ENCODE data around the gene TDRD15.
"Not testable (repeated sequence)": the region's sequence is repeated elsewhere in the genome, so short reads cannot be mapped to it uniquely, and the experiment has no call there.

Gene TDRD15

DNA sequence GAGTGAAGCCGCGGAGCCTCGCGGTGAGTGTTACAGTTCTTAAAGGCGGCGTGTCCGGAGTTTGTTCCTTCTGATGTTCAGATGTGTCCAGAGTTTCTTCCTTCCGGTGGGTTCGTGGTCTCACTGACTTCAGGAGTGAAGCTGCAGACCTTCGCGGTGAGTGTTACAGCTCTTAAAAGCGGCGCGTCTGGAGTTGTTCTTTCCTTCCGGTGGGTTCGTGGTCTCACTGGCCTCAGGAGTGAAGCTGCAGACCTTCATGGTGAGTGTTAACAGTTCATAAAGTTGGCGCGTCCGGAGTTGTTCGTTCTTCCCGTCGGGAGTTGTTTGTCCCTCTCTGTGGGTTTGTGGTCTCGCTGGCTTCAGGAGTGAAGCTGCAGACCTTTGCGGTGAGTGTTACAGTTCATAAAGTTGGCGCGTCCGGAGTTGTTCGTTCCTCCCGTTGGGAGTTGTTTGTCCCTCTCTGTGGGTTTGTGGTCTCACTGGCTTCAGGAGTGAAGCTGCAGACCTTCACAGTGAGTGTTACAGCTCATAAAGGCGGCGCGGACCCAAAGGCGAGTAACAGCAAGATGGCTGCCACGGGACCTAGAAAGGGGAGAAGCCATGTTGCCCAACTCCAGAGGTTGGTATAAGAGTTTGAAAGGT is 22.1 kb upstream of the TDRD15 start:
- POLR2A ChIA-PET; H3K36me3 ChIP-seq (ENCODE audit: control insufficient read depth in 2 of 2, insufficient read depth in 1 of 2, low read length in 2 of 2); H3K27ac ChIP-seq (ENCODE audit: extremely low read depth, low read depth, low read length); H3K4me1 ChIP-seq (ENCODE audit: control insufficient read depth, insufficient read depth, low read length); H3K4me3 ChIP-seq (ENCODE audit: low read depth, low read length); H3K9me3 ChIP-seq (ENCODE audit: control insufficient read depth, insufficient read depth, low read depth, low read length): not testable (repeated sequence)
- CTCF ChIA-PET: interaction anchor here (0.7 kb wide), 1 partner anchor 59 kb away, joined by 3 read pairs; no protein-coding TSS in a partner anchor

DNA sequence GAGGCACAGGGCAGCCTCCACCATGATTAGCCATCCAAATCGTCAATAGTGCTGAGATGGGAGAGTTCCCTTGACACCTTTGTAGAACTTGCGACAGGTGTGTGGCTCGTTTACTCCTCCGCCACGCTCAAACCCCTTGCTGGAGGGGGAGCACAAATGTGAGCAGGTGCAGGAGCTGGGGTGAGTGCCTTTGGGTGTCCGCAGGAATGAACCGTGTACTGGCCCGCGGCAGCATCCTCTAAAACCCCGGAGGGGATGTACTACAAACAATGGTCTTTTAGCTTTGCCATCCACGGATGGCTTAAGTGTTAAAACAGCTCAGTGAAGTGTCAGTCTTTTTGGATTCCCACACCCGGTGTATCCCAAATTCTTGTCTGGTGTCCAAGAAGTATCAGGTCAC is 21.4 kb upstream of the TDRD15 start:
- Histone ChIP-seq H3K4me1 (ENCODE audit: control insufficient read depth, insufficient read depth, low read length) (no peaks in the 10 kb centered on the region), H3K9me3 (ENCODE audit: control insufficient read depth, insufficient read depth, low read depth, low read length) (no peaks in the 10 kb centered on the region), H3K36me3 (ENCODE audit: control insufficient read depth in 2 of 2, insufficient read depth in 1 of 2, low read length in 2 of 2) (no peaks in the 10 kb centered on the region), H3K4me3 (ENCODE audit: low read depth, low read length) (no peak overlapping the region), H3K27ac (ENCODE audit: extremely low read depth, low read depth, low read length) (no peak overlapping the region)
- CTCF ChIA-PET: no interaction called here
- POLR2A ChIA-PET: no interaction called here
- TF ChIP-seq PRDM6 (tag by site-specific recombination; IDR thresholded peaks at IDR 0.05) (no peak), ZBTB17 (tag by site-specific recombination; IDR thresholded peaks at IDR 0.05) (no peak), ZNF660 (tag by site-specific recombination; IDR thresholded peaks at IDR 0.05) (no peak), ZNF423 (tag by site-specific recombination; IDR thresholded peaks at IDR 0.05) (no peak), ZNF148 (tag by site-specific recombination; IDR thresholded peaks at IDR 0.05; ENCODE audit: borderline replicate concordance) (no peak)

DNA sequence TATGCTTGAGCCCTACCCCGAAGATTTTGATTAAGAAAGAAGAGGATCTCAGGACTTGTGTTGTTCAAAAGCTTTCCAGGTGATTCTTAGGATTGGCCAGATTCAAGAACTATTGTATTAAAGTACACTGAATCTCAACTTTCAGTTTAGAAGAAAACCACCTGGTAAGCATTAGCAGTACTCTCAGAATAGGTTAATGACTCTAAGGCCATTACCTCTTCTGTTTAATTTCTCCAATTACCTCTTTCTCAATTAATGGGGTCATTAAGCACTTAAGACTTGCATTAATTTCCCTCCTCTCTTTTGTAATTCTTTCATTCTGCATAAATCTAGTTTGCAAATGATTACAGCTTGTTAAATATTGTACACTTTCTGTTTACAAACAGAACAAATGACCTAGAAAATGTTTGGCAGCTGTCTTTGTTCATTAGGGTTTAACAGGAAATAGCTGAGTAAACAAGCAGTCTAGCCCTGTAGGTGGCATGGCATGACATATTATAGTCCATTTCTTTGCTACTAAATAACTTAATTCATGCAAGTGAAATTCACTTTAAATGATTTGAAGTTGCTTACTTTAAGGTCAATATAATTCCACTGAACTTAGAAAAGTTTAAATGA is 20.4 kb upstream of the TDRD15 start:
- TF ChIP-seq ZNF571 (tag by site-specific recombination; IDR thresholded peaks at IDR 0.05) (no peak), ZNF114 (tag by site-specific recombination; IDR thresholded peaks at IDR 0.05) (no peak), ZNF266 (tag by site-specific recombination; IDR thresholded peaks at IDR 0.05; ENCODE audit: low read depth) (no peak), ZNF37A (tag by site-specific recombination; IDR thresholded peaks at IDR 0.05) (no peak), ZBTB17 (tag by site-specific recombination; IDR thresholded peaks at IDR 0.05) (no peak), ZNF157 (tag by site-specific recombination; IDR thresholded peaks at IDR 0.05) (no peak), ZNF174 (tag by site-specific recombination; IDR thresholded peaks at IDR 0.05) (no peak), ZNF488 (tag by site-specific recombination; IDR thresholded peaks at IDR 0.05) (no peak), ZNF510 (tag by site-specific recombination; IDR thresholded peaks at IDR 0.05; ENCODE audit: insufficient replicate concordance) (no peak), ZNF48 (tag by site-specific recombination; IDR thresholded peaks at IDR 0.05) (no peak), WT1 (tag by site-specific recombination; IDR thresholded peaks at IDR 0.05) (no peak), BCL6B (tag by site-specific recombination; IDR thresholded peaks at IDR 0.05) (no peak)
- TF ChIP-seq, protein P1, sequence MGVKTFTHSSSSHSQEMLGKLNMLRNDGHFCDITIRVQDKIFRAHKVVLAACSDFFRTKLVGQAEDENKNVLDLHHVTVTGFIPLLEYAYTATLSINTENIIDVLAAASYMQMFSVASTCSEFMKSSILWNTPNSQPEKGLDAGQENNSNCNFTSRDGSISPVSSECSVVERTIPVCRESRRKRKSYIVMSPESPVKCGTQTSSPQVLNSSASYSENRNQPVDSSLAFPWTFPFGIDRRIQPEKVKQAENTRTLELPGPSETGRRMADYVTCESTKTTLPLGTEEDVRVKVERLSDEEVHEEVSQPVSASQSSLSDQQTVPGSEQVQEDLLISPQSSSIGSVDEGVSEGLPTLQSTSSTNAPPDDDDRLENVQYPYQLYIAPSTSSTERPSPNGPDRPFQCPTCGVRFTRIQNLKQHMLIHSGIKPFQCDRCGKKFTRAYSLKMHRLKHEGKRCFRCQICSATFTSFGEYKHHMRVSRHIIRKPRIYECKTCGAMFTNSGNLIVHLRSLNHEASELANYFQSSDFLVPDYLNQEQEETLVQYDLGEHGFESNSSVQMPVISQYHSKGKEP (tag by site-specific recombination; IDR thresholded peaks at IDR 0.05): no peak
- Histone ChIP-seq H3K4me1 (ENCODE audit: control insufficient read depth, insufficient read depth, low read length) (no peaks in the 10 kb centered on the region), H3K4me3 (ENCODE audit: low read depth, low read length) (no peak overlapping the region), H3K9me3 (ENCODE audit: control insufficient read depth, insufficient read depth, low read depth, low read length) (no peaks in the 10 kb centered on the region), H3K36me3 (ENCODE audit: control insufficient read depth in 2 of 2, insufficient read depth in 1 of 2, low read length in 2 of 2) (no peaks in the 10 kb centered on the region), H3K27ac (ENCODE audit: extremely low read depth, low read depth, low read length) (no peak overlapping the region)
- ChIA-PET CTCF (no interaction called here), POLR2A (no interaction called here)
